Gastrocnemius medialis (tissue), 4 donors: ENCODE data around the gene MARK3.
A peak's percentile ranks its signal among the peaks of the same experiment; 100 is the strongest.

Source experiments
- POLR2A ChIP-seq, 2 donors: fragments of 450-650 bp; IDR thresholded peaks; one replicate each; pipeline ENCODE4 v1.6.1; 2017; ENCODE audit warnings: antibody characterized with exemption in 2 of 2, mild to moderate bottlenecking in 2 of 2, moderate library complexity in 2 of 2
- TF ChIP-seq, protein P1 (sequence below), 5 experiments: fragments of 450-650 bp in 3 of 5; fragments of 200-600 bp in 2 of 5; sonication (generic) in 2 of 5; IDR thresholded peaks in 4 of 5; conservative IDR thresholded peaks in 1 of 5; 1 replicate in 4 of 5; 2 replicates in 1 of 5; pipeline ENCODE4 v1.5.1; 2016 to 2019; ENCODE audit warnings: antibody characterized with exemption in 5 of 5, mild to moderate bottlenecking in 3 of 5, moderate library complexity in 3 of 5

GRCh38 chr14:103520657-103521437, 135.6 kb downstream of the MARK3 start:
- TF ChIP-seq, protein P1, sequence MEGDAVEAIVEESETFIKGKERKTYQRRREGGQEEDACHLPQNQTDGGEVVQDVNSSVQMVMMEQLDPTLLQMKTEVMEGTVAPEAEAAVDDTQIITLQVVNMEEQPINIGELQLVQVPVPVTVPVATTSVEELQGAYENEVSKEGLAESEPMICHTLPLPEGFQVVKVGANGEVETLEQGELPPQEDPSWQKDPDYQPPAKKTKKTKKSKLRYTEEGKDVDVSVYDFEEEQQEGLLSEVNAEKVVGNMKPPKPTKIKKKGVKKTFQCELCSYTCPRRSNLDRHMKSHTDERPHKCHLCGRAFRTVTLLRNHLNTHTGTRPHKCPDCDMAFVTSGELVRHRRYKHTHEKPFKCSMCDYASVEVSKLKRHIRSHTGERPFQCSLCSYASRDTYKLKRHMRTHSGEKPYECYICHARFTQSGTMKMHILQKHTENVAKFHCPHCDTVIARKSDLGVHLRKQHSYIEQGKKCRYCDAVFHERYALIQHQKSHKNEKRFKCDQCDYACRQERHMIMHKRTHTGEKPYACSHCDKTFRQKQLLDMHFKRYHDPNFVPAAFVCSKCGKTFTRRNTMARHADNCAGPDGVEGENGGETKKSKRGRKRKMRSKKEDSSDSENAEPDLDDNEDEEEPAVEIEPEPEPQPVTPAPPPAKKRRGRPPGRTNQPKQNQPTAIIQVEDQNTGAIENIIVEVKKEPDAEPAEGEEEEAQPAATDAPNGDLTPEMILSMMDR (IDR thresholded peaks at IDR 0.05 in 4 of 5, conservative IDR thresholded peaks at IDR 0.05 in 1 of 5): peak; percentile 55 to 70 (median 61)
- no peak for TF ChIP-seq POLR2A (IDR thresholded peaks at IDR 0.05)
